ENCODE results near the gene METTL24. TPM values are rescaled to one million over a fixed set of nuclear protein-coding genes. Genes with fewer than 3 reads are reported as not detected.

Gene METTL24, protein sequence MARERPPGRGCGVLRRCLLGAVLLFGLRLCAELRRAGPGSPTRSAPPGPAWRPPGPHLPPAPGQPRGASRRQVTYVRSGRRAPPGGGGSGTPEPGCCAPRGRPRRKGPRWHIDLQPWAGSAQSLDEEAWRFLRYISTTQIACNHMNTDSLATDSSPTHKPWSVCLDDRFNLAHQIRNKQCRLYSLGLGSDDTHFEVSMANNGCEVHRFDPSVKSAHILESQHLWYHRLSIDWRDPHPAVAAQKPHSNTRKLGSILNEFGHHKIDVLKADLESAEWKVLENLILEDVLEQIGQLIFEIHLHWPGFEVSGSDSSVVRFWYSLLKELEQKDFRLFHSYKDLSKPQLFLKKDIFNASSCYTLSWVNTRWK
- 3.2 and 4.5 TPM in 2 replicates for total RNA-seq (ENCODE audit: low replicate concordance)

DNA sequence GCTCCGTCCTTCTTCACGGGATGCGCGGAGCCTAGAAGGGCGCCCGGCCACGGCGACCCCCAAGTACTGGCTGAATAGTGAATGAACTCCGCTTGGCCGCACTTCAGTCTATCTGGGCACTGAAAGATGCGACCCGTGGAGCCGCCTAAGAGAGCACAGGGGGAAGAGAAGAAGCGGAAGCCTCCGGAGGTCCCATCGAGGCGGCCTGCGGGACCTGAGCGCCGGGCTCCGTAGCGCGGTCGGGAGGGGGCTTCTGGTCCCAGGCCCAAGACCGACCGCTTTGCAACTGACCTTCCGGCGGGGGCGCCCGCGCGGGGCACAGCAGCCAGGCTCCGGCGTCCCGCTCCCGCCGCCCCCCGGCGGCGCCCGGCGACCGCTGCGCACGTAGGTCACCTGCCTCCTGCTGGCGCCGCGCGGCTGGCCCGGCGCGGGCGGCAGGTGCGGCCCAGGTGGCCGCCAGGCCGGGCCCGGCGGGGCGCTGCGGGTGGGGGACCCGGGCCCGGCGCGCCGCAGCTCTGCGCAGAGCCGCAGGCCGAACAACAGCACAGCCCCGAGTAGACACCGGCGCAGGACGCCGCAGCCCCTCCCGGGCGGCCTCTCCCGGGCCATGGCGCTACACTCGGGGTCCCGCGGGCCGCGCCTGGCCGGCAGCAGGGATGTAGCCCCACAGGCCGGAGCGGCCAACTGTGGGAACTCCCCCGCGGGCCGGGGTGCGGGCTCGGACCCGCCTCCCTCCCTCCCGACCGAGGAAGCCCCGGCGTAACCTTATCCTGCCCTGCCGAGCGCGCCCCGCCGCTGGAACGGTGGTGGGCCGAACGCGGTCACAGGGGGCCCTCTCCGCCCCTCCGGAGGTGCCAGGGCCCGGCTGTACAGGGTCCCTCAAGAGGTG, at the start of gene METTL24:
METTL24 (minus strand) TSS at position 686 of the 889 bp plus-strand sequence; CDS start at position 609, 77 bp downstream.
- Mint-ChIP-seq H3K27me3 (ENCODE audit: insufficient read depth, low read depth) (peaks cover 32% of the 10 kb centered on the region), H3K4me3 (peak within 1 kb of the TSS; percentile 88), H3K4me1 (peaks cover 67% of the 10 kb centered on the region), H3K36me3 (peaks cover 6% of the 10 kb centered on the region), H3K27ac (peak within 1 kb of the TSS; percentile 99), H3K9me3 (peaks cover 16% of the 10 kb centered on the region)
- Histone ChIP-seq H3K9ac (no peak within 1 kb of the TSS), H3K79me2 (ENCODE audit: low read depth) (no peaks in the 10 kb centered on the region), H4K20me1 (ENCODE audit: low read depth) (no peaks in the 10 kb centered on the region), H2AFZ (replicated peaks) (peak within 1 kb of the TSS; percentile 85), H3F3A (ENCODE audit: low read depth) (peaks cover 44% of the 10 kb centered on the region), H3K4me1 (peaks cover 65% of the 10 kb centered on the region), H3K4me3 (peak within 1 kb of the TSS; percentile 60), H3K27ac (no peak within 1 kb of the TSS), H3K4me2 (peak within 1 kb of the TSS; percentile 88), H3K9me3 (ENCODE audit: low read depth) (no peaks in the 10 kb centered on the region), H3K27me3 (peaks cover 24% of the 10 kb centered on the region), H3K36me3 (no peaks in the 10 kb centered on the region)
- TF ChIP-seq EZH2 (IDR thresholded peaks at IDR 0.05) (peak; percentile 27), EZH2phosphoT487 (IDR thresholded peaks at IDR 0.05) (no peak)
- TF ChIP-seq, protein P1, sequence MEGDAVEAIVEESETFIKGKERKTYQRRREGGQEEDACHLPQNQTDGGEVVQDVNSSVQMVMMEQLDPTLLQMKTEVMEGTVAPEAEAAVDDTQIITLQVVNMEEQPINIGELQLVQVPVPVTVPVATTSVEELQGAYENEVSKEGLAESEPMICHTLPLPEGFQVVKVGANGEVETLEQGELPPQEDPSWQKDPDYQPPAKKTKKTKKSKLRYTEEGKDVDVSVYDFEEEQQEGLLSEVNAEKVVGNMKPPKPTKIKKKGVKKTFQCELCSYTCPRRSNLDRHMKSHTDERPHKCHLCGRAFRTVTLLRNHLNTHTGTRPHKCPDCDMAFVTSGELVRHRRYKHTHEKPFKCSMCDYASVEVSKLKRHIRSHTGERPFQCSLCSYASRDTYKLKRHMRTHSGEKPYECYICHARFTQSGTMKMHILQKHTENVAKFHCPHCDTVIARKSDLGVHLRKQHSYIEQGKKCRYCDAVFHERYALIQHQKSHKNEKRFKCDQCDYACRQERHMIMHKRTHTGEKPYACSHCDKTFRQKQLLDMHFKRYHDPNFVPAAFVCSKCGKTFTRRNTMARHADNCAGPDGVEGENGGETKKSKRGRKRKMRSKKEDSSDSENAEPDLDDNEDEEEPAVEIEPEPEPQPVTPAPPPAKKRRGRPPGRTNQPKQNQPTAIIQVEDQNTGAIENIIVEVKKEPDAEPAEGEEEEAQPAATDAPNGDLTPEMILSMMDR (IDR thresholded peaks at IDR 0.05): peak; percentile 13
- DNase-seq (ENCODE audit: low spot score): peak; percentile 70

DNA sequence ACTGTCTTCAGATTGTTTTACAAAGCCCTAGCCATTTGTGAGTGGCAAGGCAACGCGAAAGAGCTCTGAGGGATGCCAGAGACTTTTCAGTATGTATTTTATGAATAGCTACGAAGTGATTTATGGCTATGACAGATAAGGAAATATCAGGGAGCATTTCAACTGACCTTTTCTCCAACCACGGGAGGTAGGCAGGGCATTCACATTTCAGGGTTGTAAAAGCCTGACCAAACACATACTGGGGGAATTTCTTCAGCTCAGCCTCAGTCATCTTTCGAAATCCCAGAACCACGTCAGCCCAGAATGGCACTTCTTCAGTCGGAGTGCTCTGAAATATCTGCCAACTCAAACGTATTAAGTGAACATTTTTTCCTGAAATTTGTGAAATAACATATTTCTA, 46.5 kb upstream of the METTL24 start:
- no peaks in the 10 kb centered on the region for H3F3A ChIP-seq (ENCODE audit: low read depth)
- Mint-ChIP-seq H3K27ac (no peak overlapping the region), H3K4me3 (no peak overlapping the region), H3K4me1 (no peaks in the 10 kb centered on the region), H3K27me3 (ENCODE audit: insufficient read depth, low read depth) (no peaks in the 10 kb centered on the region), H3K9me3 (no peaks in the 10 kb centered on the region), H3K36me3 (no peaks in the 10 kb centered on the region)
- no peaks in the 10 kb centered on the region for H3K4me1 ChIP-seq
- TF ChIP-seq EZH2phosphoT487 (IDR thresholded peaks at IDR 0.05) (no peak), EZH2 (IDR thresholded peaks at IDR 0.05) (no peak)
- TF ChIP-seq, protein P1 (IDR thresholded peaks at IDR 0.05): no peak
- no peaks in the 10 kb centered on the region for H3K27me3 ChIP-seq
- H3K79me2 ChIP-seq (ENCODE audit: low read depth): no peaks in the 10 kb centered on the region
- H3K27ac ChIP-seq: no peak overlapping the region
- no peak overlapping the region for H3K4me3 ChIP-seq
- no peak for DNase-seq (ENCODE audit: low spot score)
- H4K20me1 ChIP-seq (ENCODE audit: low read depth): no peaks in the 10 kb centered on the region
- H2AFZ ChIP-seq (replicated peaks): no peak overlapping the region
- no peaks in the 10 kb centered on the region for H3K36me3 ChIP-seq
- H3K9me3 ChIP-seq (ENCODE audit: low read depth): no peaks in the 10 kb centered on the region
- no peak overlapping the region for H3K9ac ChIP-seq
- no peak overlapping the region for H3K4me2 ChIP-seq

DNA sequence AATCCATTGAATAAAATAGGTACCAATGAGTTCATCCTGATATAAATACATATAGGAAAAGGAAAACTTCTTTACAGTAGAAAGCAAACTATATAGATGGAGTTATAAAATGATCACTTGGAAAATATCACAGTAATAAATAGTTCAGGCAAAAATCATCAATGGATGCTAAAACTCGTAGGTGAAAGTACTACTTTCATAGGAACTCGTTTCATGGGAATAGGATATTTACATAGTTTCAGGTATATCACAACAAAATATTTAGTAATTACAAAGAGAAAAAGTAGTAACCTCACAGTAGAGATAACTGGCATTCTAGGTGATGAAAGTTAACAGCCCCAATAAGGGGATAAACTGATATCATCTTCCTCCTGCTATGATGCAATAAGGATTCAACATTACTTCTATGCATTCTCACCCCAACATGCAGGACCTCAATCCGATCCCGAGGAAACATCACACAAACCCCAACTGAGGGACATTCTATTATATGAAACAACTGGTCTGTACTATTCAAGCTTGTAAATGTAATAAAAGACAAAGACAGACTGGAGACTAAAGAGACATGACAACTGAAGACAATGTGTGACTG, 43.5 kb upstream of the METTL24 start:
- no peak for DNase-seq (ENCODE audit: low spot score)
- Histone ChIP-seq H3K79me2 (ENCODE audit: low read depth) (no peaks in the 10 kb centered on the region), H3K9ac (no peak overlapping the region), H3K27ac (no peak overlapping the region), H3K27me3 (no peaks in the 10 kb centered on the region), H3K9me3 (ENCODE audit: low read depth) (no peaks in the 10 kb centered on the region), H2AFZ (replicated peaks) (no peak overlapping the region), H3K4me3 (no peak overlapping the region), H4K20me1 (ENCODE audit: low read depth) (no peaks in the 10 kb centered on the region), H3F3A (ENCODE audit: low read depth) (no peaks in the 10 kb centered on the region), H3K4me2 (no peak overlapping the region), H3K4me1 (no peaks in the 10 kb centered on the region), H3K36me3 (no peaks in the 10 kb centered on the region)
- H3K9me3 Mint-ChIP-seq: no peaks in the 10 kb centered on the region
- peaks cover 3% of the 10 kb centered on the region for H3K4me1 Mint-ChIP-seq
- H3K4me3 Mint-ChIP-seq: no peak overlapping the region
- TF ChIP-seq, protein P1 (IDR thresholded peaks at IDR 0.05): no peak
- TF ChIP-seq EZH2phosphoT487 (IDR thresholded peaks at IDR 0.05) (no peak), EZH2 (IDR thresholded peaks at IDR 0.05) (no peak)
- no peaks in the 10 kb centered on the region for H3K36me3 Mint-ChIP-seq
- no peak overlapping the region for H3K27ac Mint-ChIP-seq
- peaks cover 4% of the 10 kb centered on the region for H3K27me3 Mint-ChIP-seq (ENCODE audit: insufficient read depth, low read depth)
